ENCODE data around the gene ZNF254.

The ZNF254 gene

GRCh38 chr19:24052811-24053210, 34.2 kb upstream of the ZNF254 start:
- ChIA-PET POLR2A (no interaction called here), CTCF (no interaction called here)
- Histone ChIP-seq H3K27me3 (replicated peaks in 2 of 5; ENCODE audit: control insufficient read depth in 4 of 5, insufficient read depth in 5 of 5, low read length in 4 of 5) (no peaks in the 10 kb centered on the region), H3K4me3 (ENCODE audit: control insufficient read depth in 1 of 7, extremely low read depth in 1 of 7, insufficient read depth in 4 of 7, low read depth in 2 of 7, low read length in 6 of 7) (no peak overlapping the region), H3K9me3 (ENCODE audit: control extremely low read depth in 1 of 5, control insufficient read depth in 4 of 5, insufficient read depth in 2 of 5, low read depth in 1 of 5, low read length in 4 of 5) (no peaks in the 10 kb centered on the region), H3K4me1 (ENCODE audit: control extremely low read depth in 1 of 4, control insufficient read depth in 4 of 4, insufficient read depth in 4 of 4, low read length in 3 of 4) (no peaks in the 10 kb centered on the region), H3K27ac (ENCODE audit: insufficient read depth in 1 of 2, low read depth in 1 of 2, low read length in 2 of 2, poor library complexity in 1 of 2, severe bottlenecking in 2 of 2) (no peak overlapping the region), H3K36me3 (ENCODE audit: control insufficient read depth in 4 of 4, insufficient read depth in 4 of 4, low read length in 3 of 4) (peaks cover 30 to 89% (median 61%) of the 10 kb centered on the region in 4 experiments)
- 100% methylated on average over 1 of the region's 3 CpGs for WGBS (ENCODE audit: insufficient coverage)
- DNase-seq = no peak

GRCh38 chr19:24053601-24054000, 33.4 kb upstream of the ZNF254 start:
- H3K9me3 ChIP-seq (ENCODE audit: control extremely low read depth in 1 of 5, control insufficient read depth in 4 of 5, insufficient read depth in 2 of 5, low read depth in 1 of 5, low read length in 4 of 5) = no peaks in the 10 kb centered on the region
- H3K27ac ChIP-seq (ENCODE audit: insufficient read depth in 1 of 2, low read depth in 1 of 2, low read length in 2 of 2, poor library complexity in 1 of 2, severe bottlenecking in 2 of 2) = no peak overlapping the region
- POLR2A ChIA-PET = no interaction called here
- H3K27me3 ChIP-seq (replicated peaks in 2 of 5; ENCODE audit: control insufficient read depth in 4 of 5, insufficient read depth in 5 of 5, low read length in 4 of 5) = no peaks in the 10 kb centered on the region
- H3K4me3 ChIP-seq (ENCODE audit: control insufficient read depth in 1 of 7, extremely low read depth in 1 of 7, insufficient read depth in 4 of 7, low read depth in 2 of 7, low read length in 6 of 7) = no peak overlapping the region
- CTCF ChIA-PET = no interaction called here
- WGBS (ENCODE audit: insufficient coverage) = 100% methylated on average over 1 of the region's 4 CpGs
- H3K36me3 ChIP-seq (ENCODE audit: control insufficient read depth in 4 of 4, insufficient read depth in 4 of 4, low read length in 3 of 4) = peaks cover 25 to 88% (median 58%) of the 10 kb centered on the region in 4 experiments
- DNase-seq = no peak
- no peaks in the 10 kb centered on the region for H3K4me1 ChIP-seq (ENCODE audit: control extremely low read depth in 1 of 4, control insufficient read depth in 4 of 4, insufficient read depth in 4 of 4, low read length in 3 of 4)

GRCh38 chr19:24054044-24054935, 32.7 kb upstream of the ZNF254 start:
- CTCF ChIA-PET = no interaction called here

GRCh38 chr19:24055548-24055947, 31.4 kb upstream of the ZNF254 start:
- H3K27me3 ChIP-seq (replicated peaks in 2 of 5; ENCODE audit: control insufficient read depth in 4 of 5, insufficient read depth in 5 of 5, low read length in 4 of 5) = no peaks in the 10 kb centered on the region
- no peaks in the 10 kb centered on the region for H3K9me3 ChIP-seq (ENCODE audit: control extremely low read depth in 1 of 5, control insufficient read depth in 4 of 5, insufficient read depth in 2 of 5, low read depth in 1 of 5, low read length in 4 of 5)
- no peak overlapping the region for H3K27ac ChIP-seq (ENCODE audit: insufficient read depth in 1 of 2, low read depth in 1 of 2, low read length in 2 of 2, poor library complexity in 1 of 2, severe bottlenecking in 2 of 2)
- no peaks in the 10 kb centered on the region for H3K4me1 ChIP-seq (ENCODE audit: control extremely low read depth in 1 of 4, control insufficient read depth in 4 of 4, insufficient read depth in 4 of 4, low read length in 3 of 4)
- ChIA-PET CTCF (no interaction called here), POLR2A (no interaction called here)
- peaks cover 19 to 88% (median 54%) of the 10 kb centered on the region in 4 experiments for H3K36me3 ChIP-seq (ENCODE audit: control insufficient read depth in 4 of 4, insufficient read depth in 4 of 4, low read length in 3 of 4)
- WGBS (ENCODE audit: insufficient coverage) = 100% methylated on average over 2 of the region's 3 CpGs
- H3K4me3 ChIP-seq (ENCODE audit: control insufficient read depth in 1 of 7, extremely low read depth in 1 of 7, insufficient read depth in 4 of 7, low read depth in 2 of 7, low read length in 6 of 7) = no peak overlapping the region
- DNase-seq = no peak

More at GRCh38 chr19:24054044-24054935, 32.7 kb upstream of the ZNF254 start:
- no peaks in the 10 kb centered on the region for H3K27me3 ChIP-seq (replicated peaks in 2 of 5; ENCODE audit: control insufficient read depth in 4 of 5, insufficient read depth in 5 of 5, low read length in 4 of 5)
- POLR2A ChIA-PET = interaction anchor here (0.6 kb wide), 1 partner anchor 21 kb away, joined by 4 read pairs; no protein-coding TSS in a partner anchor
- H3K27ac ChIP-seq (ENCODE audit: insufficient read depth in 1 of 2, low read depth in 1 of 2, low read length in 2 of 2, poor library complexity in 1 of 2, severe bottlenecking in 2 of 2) = no peak overlapping the region
- DNase-seq = no peak
- no peaks in the 10 kb centered on the region for H3K4me1 ChIP-seq (ENCODE audit: control extremely low read depth in 1 of 4, control insufficient read depth in 4 of 4, insufficient read depth in 4 of 4, low read length in 3 of 4)
- no peak overlapping the region for H3K4me3 ChIP-seq (ENCODE audit: control insufficient read depth in 1 of 7, extremely low read depth in 1 of 7, insufficient read depth in 4 of 7, low read depth in 2 of 7, low read length in 6 of 7)
- H3K36me3 ChIP-seq (ENCODE audit: control insufficient read depth in 4 of 4, insufficient read depth in 4 of 4, low read length in 3 of 4) = peaks cover 22 to 89% (median 59%) of the 10 kb centered on the region in 4 experiments
- no peaks in the 10 kb centered on the region for H3K9me3 ChIP-seq (ENCODE audit: control extremely low read depth in 1 of 5, control insufficient read depth in 4 of 5, insufficient read depth in 2 of 5, low read depth in 1 of 5, low read length in 4 of 5)
- 100% methylated on average over 1 of the region's 5 CpGs for WGBS (ENCODE audit: insufficient coverage)

GRCh38 chr19:24057144-24057543, 29.8 kb upstream of the ZNF254 start:
- Histone ChIP-seq H3K27ac (ENCODE audit: insufficient read depth in 1 of 2, low read depth in 1 of 2, low read length in 2 of 2, poor library complexity in 1 of 2, severe bottlenecking in 2 of 2) (no peak overlapping the region), H3K9me3 (ENCODE audit: control extremely low read depth in 1 of 5, control insufficient read depth in 4 of 5, insufficient read depth in 2 of 5, low read depth in 1 of 5, low read length in 4 of 5) (no peaks in the 10 kb centered on the region), H3K4me3 (ENCODE audit: control insufficient read depth in 1 of 7, extremely low read depth in 1 of 7, insufficient read depth in 4 of 7, low read depth in 2 of 7, low read length in 6 of 7) (no peak overlapping the region), H3K27me3 (replicated peaks in 2 of 5; ENCODE audit: control insufficient read depth in 4 of 5, insufficient read depth in 5 of 5, low read length in 4 of 5) (no peaks in the 10 kb centered on the region), H3K4me1 (ENCODE audit: control extremely low read depth in 1 of 4, control insufficient read depth in 4 of 4, insufficient read depth in 4 of 4, low read length in 3 of 4) (no peaks in the 10 kb centered on the region), H3K36me3 (ENCODE audit: control insufficient read depth in 4 of 4, insufficient read depth in 4 of 4, low read length in 3 of 4) (peaks cover 10 to 81% (median 50%) of the 10 kb centered on the region in 4 experiments)
- DNase-seq = no peak
- ChIA-PET POLR2A (no interaction called here), CTCF (no interaction called here)
- WGBS (ENCODE audit: insufficient coverage) = 100% methylated on average over 4 of the region's 5 CpGs

- ChIA-PET POLR2A (no interaction called here), CTCF (no interaction called here)
- no peak for DNase-seq
- WGBS (ENCODE audit: insufficient coverage) = 83% methylated on average over 1 of the region's 2 CpGs
- H3K27me3 ChIP-seq (replicated peaks in 2 of 5; ENCODE audit: control insufficient read depth in 4 of 5, insufficient read depth in 5 of 5, low read length in 4 of 5) = no peaks in the 10 kb centered on the region
- H3K36me3 ChIP-seq (ENCODE audit: control insufficient read depth in 4 of 4, insufficient read depth in 4 of 4, low read length in 3 of 4) = peaks cover 2 to 62% (median 35%) of the 10 kb centered on the region in 4 experiments
- no peaks in the 10 kb centered on the region for H3K4me1 ChIP-seq (ENCODE audit: control extremely low read depth in 1 of 4, control insufficient read depth in 4 of 4, insufficient read depth in 4 of 4, low read length in 3 of 4)
- no peaks in the 10 kb centered on the region for H3K9me3 ChIP-seq (ENCODE audit: control extremely low read depth in 1 of 5, control insufficient read depth in 4 of 5, insufficient read depth in 2 of 5, low read depth in 1 of 5, low read length in 4 of 5)
- no peak overlapping the region for H3K4me3 ChIP-seq (ENCODE audit: control insufficient read depth in 1 of 7, extremely low read depth in 1 of 7, insufficient read depth in 4 of 7, low read depth in 2 of 7, low read length in 6 of 7)
- H3K27ac ChIP-seq (ENCODE audit: insufficient read depth in 1 of 2, low read depth in 1 of 2, low read length in 2 of 2, poor library complexity in 1 of 2, severe bottlenecking in 2 of 2) = no peak overlapping the region
Observed at GRCh38 chr19:24059563-24060295, 27.3 kb upstream of the ZNF254 start.

All from common myeloid progenitor, CD34-positive (primary cell).